Measurements from ENCODE around the gene VSIG2. TPM values are rescaled to one million over a fixed set of nuclear protein-coding genes. Genes with fewer than 3 reads are reported as not detected.

Gene VSIG2
- total and polyA plus RNA-seq, 2 of the 4 experiments (the other 2 are of a cell fraction), result not detected

GRCh38 chr11:124719534-124719933, 32.5 kb downstream of the VSIG2 start:
- Histone ChIP-seq H2AK5ac (ENCODE audit: low read depth, low read length) (no peak overlapping the region), H3K56ac (ENCODE audit: extremely low read depth, insufficient read depth, low read length) (no peak overlapping the region), H2BK5ac (ENCODE audit: low read depth, low read length, poor library complexity, severe bottlenecking) (no peak overlapping the region), H3K18ac (ENCODE audit: low read depth, low read length) (no peak overlapping the region), H4K20me1 (ENCODE audit: insufficient read depth, low read length) (no peaks in the 10 kb centered on the region), H3K27me3 (ENCODE audit: control insufficient read depth, insufficient read depth, low read length) (peaks cover 38% of the 10 kb centered on the region), H4K91ac (ENCODE audit: insufficient read depth, low read depth, low read length) (no peak overlapping the region), H2BK15ac (ENCODE audit: low read depth, low read length) (no peak overlapping the region), H4K8ac (ENCODE audit: low read depth in 2 of 2, low read length in 2 of 2) (no peak overlapping the region), H3K36me3 (ENCODE audit: control insufficient read depth, insufficient read depth, low read length) (no peaks in the 10 kb centered on the region), H3K4me1 (ENCODE audit: control insufficient read depth, insufficient read depth, low read length) (peaks cover 3% of the 10 kb centered on the region), H3K4me3 (ENCODE audit: insufficient read depth, low read depth, low read length) (no peak overlapping the region), H2BK20ac (ENCODE audit: low read depth, low read length) (no peak overlapping the region), H3K27ac (ENCODE audit: insufficient read depth, low read length) (no peak overlapping the region), H3K14ac (replicated peaks; ENCODE audit: low read depth, low read length) (no peak overlapping the region), H3K79me1 (ENCODE audit: low read depth in 1 of 2, low read length in 2 of 2) (no peaks in the 10 kb centered on the region), H3K4me2 (ENCODE audit: low read depth, low read length) (no peak overlapping the region), H3K4ac (ENCODE audit: low read depth, low read length) (no peak overlapping the region), H2AFZ (replicated peaks; ENCODE audit: low read length, poor library complexity) (no peak overlapping the region), H3K9ac (ENCODE audit: low read depth, low read length) (no peak overlapping the region), H3K23ac (ENCODE audit: low read depth, low read length) (no peak overlapping the region), H2AK9ac (replicated peaks; ENCODE audit: low read depth, low read length, poor library complexity) (no peak overlapping the region), H3K9me3 (ENCODE audit: control insufficient read depth, insufficient read depth, low read length) (no peaks in the 10 kb centered on the region), H2BK120ac (ENCODE audit: low read depth, low read length) (no peak overlapping the region), H4K5ac (ENCODE audit: low read depth, low read length) (no peak overlapping the region), H3K9me1 (ENCODE audit: insufficient read depth, low read length) (no peaks in the 10 kb centered on the region)
- ChIA-PET POLR2A (ENCODE audit: unreplicated experiment) (no interaction called here), CTCF (no interaction called here)
- ATAC-seq (ENCODE audit: low read depth), result no peak
- TF ChIP-seq MXI1 (IDR thresholded peaks at IDR 0.05; ENCODE audit: borderline replicate concordance, low read depth, low read length), result no peak
- TF ChIP-seq SMC3 (IDR thresholded peaks at IDR 0.05; ENCODE audit: low read depth, low read length), result no peak
- TF ChIP-seq USF2 (IDR thresholded peaks at IDR 0.05; ENCODE audit: low read depth, low read length), result no peak
- no peak for TF ChIP-seq BHLHE40 (IDR thresholded peaks at IDR 0.05; ENCODE audit: low read depth, low read length)
- no peak for TF ChIP-seq ELK1 (IDR thresholded peaks at IDR 0.05; ENCODE audit: borderline replicate concordance, low read depth, low read length)
- no peak for TF ChIP-seq RFX5 (IDR thresholded peaks at IDR 0.05; ENCODE audit: low read depth, low read length)
- WGBS, 2 experiments (ENCODE audit: extremely low coverage in 2 of 2, insufficient read length in 1 of 2), result no CpG with 5 or more reads among the region's 2 CpGs
- intact Hi-C loops (cut with micrococcal nuclease), result loop anchor here (5.0 kb wide), 1 partner anchor 42 kb away; no protein-coding TSS in a partner anchor
- in situ Hi-C loops (cut with MboI; ENCODE audit: low sequenced_read_pairs), result no loop called here
- no peak for DNase-seq
- dilution Hi-C loops (cut with HindIII; ENCODE audit: low sequenced_read_pairs, unreplicated experiment), result no loop called here
- BruUV-seq (replicated peaks), result no TSS peak

Measured in IMR-90 (cell line).